ENCODE data around the gene NTM.

DNA sequence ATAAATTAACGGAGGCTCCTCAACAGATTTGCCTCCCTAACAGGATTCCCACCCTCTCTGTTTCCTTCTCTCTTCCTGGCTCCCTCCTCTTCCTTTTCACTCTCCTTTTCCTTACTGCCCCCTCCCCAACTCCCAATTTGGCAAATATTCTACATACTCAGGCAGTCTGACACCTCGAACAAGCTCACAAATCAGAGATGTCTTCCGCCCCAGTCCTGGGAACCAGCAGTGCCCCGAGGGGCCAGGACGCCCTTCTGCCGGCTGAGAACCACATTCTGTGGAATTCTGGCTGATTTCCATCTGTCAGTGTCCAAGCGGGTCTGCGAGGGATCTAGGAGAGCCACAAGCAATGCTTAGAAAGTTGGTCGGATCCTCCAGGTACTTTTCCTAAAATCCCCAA, 94.0 kb downstream of the NTM start:
- TF ChIP-seq POLR2A (IDR thresholded peaks at IDR 0.05), result no peak
- TF ChIP-seq, protein P1, sequence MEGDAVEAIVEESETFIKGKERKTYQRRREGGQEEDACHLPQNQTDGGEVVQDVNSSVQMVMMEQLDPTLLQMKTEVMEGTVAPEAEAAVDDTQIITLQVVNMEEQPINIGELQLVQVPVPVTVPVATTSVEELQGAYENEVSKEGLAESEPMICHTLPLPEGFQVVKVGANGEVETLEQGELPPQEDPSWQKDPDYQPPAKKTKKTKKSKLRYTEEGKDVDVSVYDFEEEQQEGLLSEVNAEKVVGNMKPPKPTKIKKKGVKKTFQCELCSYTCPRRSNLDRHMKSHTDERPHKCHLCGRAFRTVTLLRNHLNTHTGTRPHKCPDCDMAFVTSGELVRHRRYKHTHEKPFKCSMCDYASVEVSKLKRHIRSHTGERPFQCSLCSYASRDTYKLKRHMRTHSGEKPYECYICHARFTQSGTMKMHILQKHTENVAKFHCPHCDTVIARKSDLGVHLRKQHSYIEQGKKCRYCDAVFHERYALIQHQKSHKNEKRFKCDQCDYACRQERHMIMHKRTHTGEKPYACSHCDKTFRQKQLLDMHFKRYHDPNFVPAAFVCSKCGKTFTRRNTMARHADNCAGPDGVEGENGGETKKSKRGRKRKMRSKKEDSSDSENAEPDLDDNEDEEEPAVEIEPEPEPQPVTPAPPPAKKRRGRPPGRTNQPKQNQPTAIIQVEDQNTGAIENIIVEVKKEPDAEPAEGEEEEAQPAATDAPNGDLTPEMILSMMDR (IDR thresholded peaks at IDR 0.05), result no peak
- no peak for TF ChIP-seq EP300 (IDR thresholded peaks at IDR 0.05)
